HG03060 (cell line): ENCODE measurements around the gene DLG2.

Experiments used
- ATAC-seq: cut with Tn5 transposase; IDR thresholded peaks from one replicate; pipeline ENCODE4 v1.9.1; 2021; ENCODE audit warnings: low read depth, moderate number of reproducible peaks; ENCODE audit not compliant: unreplicated experiment

Gene DLG2

DNA sequence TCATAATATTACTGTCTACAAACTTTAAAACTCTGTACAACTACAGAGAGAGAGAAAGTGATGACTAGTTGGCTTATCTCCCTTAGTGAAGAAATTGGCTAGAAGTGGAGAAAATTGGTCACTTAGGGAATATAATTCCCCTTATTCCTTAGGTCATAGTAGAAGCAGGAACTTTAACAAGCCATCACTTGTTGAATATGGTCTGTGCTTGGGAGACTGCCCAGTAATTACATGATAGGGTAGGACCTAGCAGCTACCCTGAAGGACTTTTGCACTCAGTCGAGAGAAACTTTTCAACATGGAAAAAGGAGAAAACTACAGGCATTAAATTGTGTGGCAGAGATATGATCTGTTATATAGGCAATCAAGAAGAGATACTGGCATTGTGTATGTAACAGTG, 1764.5 kb downstream of the DLG2 start:
- no peak for ATAC-seq

DNA sequence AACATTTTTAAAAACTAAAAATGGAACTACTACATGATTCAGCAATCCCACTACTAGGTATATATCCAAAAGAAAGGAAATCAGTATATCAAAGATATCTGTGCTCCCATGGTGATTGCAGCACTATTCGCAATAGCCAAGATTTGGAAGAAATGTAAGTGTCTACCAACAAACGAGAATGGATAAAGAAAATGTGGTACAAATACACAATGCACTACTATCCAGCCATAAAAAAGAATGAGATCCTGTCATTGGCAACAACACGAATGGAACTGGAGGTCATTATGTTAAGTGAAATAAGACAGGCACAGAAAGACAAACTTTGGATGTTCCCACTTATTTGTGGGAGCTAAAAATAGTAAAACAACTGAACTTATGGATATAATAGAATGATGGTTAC, 1765.1 kb downstream of the DLG2 start:
- ATAC-seq: no peak

DNA sequence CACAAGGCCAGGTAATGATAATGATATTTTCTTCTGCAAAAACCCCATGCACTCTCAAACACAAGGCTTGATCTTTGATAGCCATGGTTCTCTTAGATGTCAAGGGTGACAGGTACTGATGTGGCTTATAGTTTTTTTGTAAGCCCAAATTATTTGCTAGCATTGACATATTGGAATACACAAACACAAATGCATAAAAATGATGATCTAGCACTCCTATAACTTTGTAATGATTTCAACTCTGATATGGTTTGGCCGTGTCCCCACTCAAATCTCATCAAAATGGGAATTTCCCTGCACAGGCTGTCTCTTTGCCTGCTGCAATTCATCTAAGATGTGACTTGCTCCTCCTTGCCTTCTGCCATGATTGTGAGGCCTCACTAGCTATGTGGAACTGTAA, 1768.5 kb downstream of the DLG2 start:
- no peak for ATAC-seq

DNA sequence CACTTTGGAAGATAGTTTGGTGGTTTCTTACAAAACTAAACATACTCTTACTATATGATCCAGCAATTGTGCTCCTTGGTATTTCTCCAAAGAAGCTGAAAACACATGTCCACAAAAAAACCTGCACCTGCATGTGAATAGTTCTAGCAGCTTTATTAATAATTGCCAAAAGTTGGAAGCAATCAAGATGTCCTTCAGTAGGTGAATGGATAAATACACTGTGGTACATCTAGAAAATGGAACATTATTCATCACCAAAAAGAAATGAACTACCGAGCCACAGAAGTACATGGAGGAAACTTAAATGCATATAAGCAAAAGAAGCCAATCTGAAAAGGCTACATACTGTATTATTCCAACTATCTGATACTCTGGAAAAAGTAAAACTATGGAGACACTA, 1771.9 kb downstream of the DLG2 start:
- no peak for ATAC-seq

DNA sequence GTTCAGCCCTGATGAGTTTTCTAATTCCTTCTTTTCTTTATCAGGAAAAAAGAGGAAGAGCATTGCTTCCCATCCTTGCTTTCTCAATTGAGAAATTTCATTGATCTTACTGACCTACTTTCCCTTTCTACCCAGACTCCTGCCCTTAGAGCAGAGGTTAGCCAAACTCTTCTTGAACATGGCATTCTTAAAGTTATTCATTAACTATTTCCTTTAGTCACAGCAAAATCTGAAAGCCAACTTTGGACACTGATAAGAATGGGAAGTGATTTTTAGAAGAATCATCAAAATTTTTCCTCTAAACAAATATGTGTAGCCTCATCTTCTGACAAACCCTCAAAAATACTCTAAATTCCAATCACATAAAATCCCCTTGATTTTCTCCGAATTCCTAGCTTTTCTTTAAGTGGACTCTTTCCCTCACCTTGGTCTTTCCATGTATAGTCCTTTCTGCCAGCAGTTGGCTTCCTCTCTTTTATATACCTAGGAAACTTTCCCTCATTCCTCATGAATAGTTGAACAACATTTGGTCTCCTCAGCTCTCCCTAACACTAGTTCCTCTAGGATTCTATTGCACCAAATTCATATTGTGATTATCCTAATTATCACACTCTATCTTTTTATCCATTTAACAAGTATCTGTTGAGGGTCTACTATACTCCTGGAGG, 1774.2 kb downstream of the DLG2 start:
- ATAC-seq: no peak

DNA sequence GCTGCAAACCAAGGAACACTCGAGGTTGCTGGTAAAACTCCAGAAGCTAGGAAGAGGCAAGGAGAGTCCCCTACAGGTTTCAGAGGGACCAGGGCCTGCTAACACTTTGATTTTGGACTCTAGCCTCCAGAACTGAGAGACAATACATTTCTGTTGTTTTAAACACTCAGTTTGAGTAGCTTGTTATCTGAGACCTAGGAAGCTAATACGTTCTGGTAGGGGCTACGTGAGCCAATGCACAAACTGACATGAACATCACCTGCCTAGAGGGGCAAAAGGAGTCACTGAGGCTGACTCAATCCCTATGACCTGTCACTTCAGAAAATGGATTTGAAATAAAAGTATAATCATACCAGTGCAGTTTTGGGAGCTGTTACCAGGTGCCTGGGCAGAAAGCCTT, 1775.1 kb downstream of the DLG2 start:
- ATAC-seq: no peak

DNA sequence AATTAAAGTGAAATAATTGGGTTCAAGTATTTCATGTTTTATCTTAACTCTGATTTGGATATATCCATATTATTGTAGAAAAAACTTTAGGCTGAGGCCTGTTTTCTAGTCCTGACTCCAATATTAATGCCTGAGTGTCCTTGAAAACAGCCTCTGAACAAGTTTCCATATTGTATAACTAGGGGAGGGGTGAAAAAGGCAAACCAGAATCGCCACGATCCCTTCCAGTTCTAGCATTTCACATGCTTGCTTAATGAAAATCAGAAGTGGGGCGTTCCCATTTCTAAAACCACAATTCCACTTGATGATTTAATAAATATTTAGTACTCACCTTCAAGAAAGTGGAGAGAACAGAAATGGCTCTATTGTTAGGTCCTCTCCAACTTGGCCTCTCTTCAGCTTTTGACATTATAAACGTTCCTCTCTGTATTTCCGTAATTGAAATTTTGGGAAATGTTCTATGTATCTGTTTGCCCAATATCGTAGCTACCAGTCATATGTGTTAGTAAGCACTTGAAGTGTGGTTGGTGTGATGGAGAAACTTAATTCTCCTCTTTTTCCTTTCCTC, 1779.6 kb downstream of the DLG2 start:
- ATAC-seq: no peak

DNA sequence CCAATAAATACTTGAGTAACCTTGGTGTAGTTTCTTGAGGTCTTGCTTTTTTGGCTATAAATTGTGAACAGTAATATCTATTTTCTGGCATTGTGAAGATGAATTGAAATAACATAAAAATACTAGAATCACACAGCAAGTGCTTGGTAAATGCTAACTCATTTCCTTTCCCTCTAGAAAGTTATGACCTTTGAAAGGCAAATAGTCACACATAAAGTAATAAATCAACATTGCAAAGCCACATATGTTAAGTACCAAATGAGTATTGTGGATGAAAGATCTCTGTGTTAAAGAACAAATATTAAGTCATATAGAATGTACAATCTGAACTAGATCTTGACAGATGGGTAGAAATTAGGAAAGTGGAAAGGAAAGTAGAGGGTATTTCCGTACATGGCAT, 1781.3 kb downstream of the DLG2 start:
- no peak for ATAC-seq

DNA sequence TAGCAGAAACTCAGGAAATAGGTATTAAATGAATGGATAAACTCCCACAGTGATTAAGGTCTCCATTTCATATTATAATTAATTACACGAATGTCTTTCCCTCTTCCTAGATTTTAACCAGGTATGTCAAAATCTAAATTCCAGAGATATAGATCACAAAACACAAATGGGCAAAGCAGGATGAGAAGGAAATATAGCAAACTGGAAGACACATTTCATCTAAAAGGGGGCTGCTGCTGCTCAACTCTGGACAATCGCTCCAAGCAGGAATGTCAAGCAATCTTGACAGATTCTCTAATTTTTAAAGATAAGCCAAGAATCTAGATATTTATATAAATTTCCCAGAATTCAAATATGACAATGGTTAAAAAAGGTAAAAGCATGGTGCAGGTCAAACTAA, 1786.8 kb downstream of the DLG2 start:
- no peak for ATAC-seq

DNA sequence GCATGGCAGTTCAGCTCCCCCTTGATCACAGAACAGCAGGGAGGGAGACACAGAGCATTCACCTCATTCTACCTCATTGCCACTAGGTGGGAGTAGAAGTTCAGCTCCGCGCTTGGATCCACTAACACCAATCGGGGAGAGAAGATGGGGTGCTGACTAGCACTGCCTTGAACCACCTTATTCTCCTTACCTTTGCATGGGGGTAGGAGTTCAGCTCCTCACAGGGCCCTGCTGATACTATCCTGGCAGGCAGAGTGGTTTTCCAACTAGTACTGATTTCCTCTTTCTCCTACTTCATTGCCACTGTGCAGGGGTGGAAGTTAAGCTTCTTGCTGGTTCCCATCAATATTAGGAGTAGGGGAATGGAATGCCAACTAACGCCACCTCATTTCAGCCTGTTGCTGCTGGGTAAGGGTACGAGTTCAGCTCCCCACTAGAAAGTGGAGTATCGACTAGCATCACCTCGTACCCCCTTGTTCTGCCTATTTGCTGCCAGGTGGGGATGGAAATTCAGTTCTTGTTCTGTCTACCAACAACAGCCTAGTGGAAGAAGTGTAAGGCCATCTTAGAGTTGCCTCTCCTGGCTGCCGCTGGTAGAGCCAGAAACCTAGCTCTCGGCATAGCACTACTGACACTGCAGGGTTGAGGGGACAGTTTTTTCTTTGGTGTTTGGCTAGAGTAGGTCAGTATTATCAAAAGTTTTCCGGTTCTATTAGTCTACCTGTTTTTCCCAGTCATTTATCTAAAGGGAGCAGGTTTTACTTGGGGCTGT, 1790.1 kb downstream of the DLG2 start:
- ATAC-seq: peak; percentile 62

DNA sequence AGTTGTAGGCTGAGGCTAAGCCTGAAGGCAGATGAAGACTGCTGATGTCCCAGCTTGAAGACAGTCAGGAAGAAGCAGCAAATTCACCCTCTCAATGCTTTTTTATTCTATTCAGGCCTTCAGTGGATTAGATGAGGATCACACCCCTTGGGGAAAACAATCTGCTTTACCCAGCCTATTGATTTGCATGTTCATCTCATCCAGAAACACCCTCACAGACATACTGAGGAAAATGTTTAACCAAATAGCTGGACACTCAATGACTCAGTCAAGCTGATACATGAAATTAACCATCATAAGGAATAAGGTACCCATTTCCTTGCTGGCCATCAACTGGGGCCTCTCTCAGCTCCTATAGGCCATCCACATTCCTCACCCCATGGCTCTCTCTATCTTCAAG, 1791.1 kb downstream of the DLG2 start:
- no peak for ATAC-seq

DNA sequence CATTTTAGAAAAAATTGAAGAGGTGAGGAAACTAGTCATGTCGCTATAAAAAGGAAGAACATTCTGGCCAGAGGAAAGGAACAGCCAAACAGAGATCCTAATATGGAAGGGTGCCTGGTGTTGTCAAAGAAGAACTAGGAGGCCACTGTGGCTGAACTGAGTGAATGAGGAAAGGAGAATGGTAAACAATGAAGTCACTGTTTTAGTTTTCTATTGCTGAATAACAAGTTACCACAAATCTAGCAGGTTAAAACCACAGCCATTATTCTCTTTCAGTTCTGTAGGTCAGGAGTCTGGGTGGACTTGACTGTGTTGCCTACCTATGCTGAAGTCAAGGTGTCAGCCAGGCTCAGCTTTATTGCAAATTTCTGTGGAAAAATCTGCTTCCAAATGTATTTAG, 1791.7 kb downstream of the DLG2 start:
- ATAC-seq: peak; percentile 87

DNA sequence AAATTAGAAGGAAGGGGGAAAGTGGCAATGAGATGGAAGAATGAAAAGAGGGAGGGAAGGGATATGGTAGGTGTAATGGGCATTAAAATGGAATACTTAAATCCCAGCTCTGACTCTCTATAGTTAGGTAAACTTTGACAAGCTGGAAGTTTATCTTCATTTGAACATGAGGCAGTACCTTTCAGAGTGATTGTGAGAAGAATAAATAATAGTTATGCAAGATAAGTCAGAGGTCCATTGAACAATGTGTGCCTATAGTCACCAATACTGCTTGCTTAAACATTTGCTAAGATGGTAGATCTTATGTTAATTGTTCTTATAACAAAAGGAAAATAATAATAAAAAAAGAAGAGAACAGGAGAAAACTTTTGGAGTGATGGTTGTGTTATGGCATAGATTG, 1795.2 kb downstream of the DLG2 start:
- no peak for ATAC-seq

DNA sequence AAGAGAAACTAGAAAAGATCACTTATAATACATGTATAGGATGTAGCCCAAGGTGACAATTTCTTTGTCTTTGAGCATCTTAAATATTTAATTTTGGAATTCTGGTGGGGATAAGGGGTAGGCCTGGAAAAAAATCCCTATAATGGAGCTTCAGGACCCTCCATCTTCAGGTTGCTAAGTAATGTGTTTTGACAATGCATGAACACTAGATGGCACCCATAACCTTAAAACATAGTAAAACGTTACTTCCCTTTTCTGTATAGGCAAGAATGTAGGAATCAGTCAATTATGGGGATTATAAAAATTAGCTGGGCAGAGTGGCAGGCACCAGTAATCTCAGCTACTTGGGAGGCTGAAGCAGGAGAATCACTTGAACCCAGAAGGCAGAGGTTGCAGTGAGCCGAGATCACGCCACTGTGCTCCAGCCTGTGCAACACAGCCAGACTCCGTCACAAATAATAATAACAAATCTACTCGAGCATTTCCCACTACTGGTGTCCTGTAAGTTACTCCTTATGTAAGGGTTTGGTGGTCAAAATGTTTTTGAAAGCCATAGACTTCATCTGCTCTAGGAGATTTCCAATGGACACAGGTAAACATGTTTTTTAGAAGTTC, 1799.1 kb downstream of the DLG2 start:
- no peak for ATAC-seq

DNA sequence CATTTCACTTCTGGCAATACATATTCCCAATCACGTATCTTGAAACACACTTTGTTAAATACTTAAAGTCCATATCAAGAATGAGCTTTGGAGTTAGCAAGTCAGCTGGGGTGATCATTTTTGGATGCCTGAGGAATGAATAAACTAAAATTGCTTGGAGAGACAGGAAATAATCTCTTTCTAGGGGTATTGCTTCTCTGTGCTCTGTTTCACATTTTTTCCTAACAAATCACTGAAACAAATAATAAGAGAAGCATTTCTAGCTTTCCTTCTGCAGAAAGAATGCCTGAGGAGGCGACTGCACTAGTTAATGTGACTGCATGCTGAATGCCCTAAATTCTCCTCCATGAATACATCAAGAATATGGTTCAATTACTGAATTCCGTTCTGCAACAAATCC, 1799.6 kb downstream of the DLG2 start:
- ATAC-seq: no peak

DNA sequence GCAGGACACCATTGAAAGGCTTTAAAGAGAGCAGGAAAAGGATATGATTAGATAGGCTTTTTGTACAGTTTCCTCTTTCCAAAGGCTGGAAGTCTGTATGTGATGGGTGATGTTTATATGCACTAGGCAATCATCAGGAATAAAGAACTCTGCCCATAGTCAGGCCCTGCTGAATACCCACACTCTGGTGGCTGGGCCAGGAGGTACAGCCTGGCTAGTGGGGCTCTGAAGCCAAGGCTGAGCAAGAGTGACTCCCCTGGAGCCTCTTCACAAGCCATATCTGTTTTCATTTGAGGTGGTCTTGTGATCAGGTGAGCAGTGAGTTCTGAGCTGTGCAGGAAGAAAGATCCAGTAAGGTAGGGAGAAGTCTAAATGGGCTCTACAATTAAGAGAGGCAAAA, 1801.1 kb downstream of the DLG2 start:
- ATAC-seq: no peak

DNA sequence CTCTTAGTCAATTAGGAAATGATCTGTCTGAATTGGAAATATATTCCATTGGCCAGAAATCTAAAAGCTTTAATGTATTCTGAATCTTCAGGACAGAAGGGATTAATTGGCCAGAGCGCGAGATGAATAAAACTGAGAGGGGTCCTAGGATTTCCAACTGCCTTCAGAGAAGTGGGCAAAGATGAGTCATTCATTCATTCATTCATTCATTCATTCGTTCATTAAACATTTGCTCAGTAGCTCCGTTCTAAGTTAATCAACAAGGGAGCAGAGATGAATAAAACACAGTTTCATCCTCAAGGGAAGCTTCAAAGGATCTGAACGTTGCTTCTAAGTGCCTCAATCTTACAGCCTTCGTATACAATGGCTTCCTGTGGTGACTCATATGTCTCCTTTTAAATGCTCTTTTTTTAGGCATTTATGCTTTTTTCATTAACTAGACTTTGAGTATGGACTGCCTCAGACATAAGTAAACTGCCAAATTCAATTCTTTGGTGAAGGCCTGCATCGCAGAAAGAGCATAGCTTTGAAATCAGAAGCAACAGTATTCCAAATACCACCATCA, 1803.6 kb downstream of the DLG2 start:
- no peak for ATAC-seq

DNA sequence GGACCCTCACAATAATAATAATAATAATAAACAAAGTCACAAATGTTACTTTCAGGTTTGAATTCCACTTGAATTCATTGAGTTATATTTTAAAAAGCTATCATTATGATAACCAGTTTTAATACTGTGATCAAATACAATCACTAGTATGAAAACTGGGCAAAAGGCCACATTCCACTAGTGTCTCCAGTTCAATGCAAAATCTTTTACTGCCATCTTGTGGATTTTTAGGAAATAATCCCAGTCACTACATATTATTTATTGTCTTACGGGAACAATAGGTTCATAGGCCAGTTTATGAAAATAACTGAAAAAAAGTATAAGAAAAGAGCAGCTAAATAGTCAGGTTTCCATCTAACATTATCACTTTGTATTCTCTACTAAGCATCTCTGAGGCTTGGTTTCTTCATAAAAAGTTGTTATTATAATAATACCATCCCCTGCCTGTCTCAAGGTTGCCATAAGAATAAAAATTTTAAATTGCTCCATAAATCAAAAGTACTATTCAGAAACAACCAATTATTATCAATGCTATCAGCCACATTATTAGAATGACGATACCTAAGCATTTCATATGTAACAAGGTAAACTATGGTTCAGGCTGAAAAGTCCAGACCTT, 1807.1 kb downstream of the DLG2 start:
- ATAC-seq: no peak

DNA sequence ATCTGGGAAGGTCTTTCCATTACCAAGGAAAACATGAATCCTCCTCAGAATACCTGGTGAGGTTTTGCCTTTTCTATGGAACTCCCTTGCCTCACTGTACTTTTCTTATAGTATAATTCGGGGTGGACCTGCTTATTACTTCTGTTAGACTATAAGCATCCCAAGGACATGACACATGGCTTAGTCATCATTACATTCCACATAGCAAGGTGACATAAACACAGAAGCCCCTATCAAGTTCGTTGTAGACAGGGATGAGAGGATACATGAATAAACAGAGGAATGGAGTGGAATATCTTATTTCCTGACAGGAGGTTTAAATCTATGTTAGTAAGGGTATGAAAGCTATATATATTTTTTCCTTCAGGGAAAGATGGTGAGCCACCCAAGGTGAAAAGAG, 1808.8 kb downstream of the DLG2 start:
- no peak for ATAC-seq

DNA sequence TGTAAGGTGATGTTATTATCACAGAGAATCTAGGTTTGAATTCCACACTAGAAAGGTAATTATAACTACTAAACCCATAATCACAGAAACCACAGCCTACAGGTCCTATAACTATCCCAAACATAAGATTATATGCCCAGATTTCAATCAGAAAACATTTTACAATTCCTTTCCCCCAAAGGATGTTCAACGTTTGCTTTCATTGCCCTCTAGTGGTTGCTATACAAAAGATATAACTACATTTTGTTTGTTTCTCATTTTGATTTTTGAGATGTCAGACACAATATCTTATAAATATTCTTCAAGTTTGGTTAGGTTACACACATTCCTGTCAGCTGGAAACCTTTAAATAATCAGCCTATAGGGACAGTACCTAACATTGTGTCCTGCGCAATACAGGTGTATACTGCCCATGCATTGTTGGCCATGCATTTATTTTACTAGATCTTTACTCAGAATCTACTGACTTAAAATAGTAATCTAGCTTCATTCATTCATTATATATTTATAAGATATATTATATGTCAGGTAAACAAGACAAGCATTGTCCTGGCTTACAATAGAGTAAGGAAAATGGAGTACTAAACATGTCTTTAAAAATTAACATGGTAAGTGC, 1810.5 kb downstream of the DLG2 start:
- ATAC-seq: no peak
